ENCODE data around the gene TMEM108. TPM values are rescaled to one million over a fixed set of nuclear protein-coding genes. Genes with fewer than 3 reads are reported as not detected.

Gene TMEM108
- total RNA-seq, 1 donor from 2014 or later = 2.4 TPM

DNA sequence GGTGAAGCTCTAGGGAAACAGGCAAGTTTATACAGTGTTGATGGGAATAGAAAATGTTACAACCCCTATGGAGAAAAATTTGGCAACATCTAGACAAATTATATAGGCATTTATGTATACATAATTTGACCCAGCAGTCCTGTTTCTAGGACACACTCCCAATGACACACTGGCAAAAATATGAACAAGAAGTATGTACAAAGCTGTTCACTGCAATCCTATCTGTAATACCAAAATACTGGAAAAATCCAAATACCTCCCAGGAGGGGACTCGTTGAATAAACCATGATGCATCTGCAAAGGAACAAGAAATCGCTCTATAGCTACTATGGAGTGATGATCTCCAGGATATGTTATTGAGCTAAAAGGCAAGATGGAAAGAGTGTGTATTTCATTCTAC, 370.2 kb downstream of the TMEM108 start:
- TF ChIP-seq, protein P1, sequence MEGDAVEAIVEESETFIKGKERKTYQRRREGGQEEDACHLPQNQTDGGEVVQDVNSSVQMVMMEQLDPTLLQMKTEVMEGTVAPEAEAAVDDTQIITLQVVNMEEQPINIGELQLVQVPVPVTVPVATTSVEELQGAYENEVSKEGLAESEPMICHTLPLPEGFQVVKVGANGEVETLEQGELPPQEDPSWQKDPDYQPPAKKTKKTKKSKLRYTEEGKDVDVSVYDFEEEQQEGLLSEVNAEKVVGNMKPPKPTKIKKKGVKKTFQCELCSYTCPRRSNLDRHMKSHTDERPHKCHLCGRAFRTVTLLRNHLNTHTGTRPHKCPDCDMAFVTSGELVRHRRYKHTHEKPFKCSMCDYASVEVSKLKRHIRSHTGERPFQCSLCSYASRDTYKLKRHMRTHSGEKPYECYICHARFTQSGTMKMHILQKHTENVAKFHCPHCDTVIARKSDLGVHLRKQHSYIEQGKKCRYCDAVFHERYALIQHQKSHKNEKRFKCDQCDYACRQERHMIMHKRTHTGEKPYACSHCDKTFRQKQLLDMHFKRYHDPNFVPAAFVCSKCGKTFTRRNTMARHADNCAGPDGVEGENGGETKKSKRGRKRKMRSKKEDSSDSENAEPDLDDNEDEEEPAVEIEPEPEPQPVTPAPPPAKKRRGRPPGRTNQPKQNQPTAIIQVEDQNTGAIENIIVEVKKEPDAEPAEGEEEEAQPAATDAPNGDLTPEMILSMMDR (IDR thresholded peaks at IDR 0.05; ENCODE audit: borderline replicate concordance) = no peak
- Histone ChIP-seq H3K9me3 (replicated peaks) (no peaks in the 10 kb centered on the region), H3K4me1 (peaks cover 3% of the 10 kb centered on the region), H3K4me3 (no peak overlapping the region), H3K27me3 (ENCODE audit: low read depth) (peaks cover 70% of the 10 kb centered on the region), H3K36me3 (no peaks in the 10 kb centered on the region), H3K27ac (replicated peaks) (no peak overlapping the region)
- DNase-seq = no peak
- intact Hi-C loops (cut with micrococcal nuclease) = no loop called here

DNA sequence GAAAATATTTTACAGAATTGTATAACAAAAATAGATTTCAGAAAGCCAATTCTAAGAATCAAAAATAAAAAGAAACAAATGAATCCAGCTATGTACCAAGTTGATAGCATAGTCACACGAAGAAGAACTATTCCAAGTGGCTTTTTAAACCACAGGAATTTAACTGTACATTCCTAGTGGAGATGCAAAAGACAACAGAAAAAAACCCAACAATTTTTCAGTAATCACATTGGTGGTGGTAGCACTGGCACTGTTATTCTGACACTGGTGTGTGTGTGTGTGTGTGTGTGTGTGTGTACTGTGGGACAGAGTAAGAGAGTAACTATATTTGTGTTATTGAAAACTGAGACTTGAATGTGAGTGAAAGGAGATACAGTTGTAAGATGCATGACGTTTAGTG, 370.8 kb downstream of the TMEM108 start:
- intact Hi-C loops (cut with micrococcal nuclease) = no loop called here

DNA sequence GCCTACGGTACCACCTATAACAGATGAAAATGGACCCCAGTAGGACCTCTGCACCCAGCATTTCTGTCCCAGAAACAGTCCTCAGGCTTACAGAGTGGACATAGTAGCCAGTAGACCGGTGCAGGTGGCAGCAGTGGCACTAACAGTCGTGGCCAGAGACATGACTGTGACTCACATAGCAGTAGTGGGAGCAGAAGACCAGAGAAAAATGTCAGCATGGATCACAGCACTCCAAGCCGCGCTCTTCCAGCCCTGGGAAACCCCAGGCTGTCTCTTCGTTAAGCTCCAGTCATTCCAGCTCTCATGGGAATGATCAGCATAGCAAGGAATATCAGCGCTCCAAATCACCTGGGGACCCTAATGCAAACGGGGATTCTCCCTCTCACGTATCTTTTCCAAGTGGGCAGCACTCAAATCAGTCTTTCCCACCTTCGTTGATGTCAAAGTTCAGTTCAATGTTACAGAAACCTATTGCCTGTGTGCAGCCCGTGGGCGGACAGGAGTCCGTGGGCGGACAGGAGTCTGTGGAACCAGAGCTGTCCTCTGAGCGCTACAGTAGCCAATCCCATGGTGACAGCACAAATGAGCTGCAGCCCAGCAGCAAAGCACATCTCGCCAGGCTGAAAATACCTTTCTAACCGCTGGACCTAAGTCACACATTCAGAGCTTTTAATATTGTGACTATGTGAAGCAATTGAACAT, 372.2 kb downstream of the TMEM108 start:
- Histone ChIP-seq H3K36me3 (no peaks in the 10 kb centered on the region), H3K4me1 (peaks cover 7% of the 10 kb centered on the region), H3K27ac (replicated peaks) (no peak overlapping the region), H3K27me3 (ENCODE audit: low read depth) (peaks cover 70% of the 10 kb centered on the region), H3K9me3 (replicated peaks) (no peaks in the 10 kb centered on the region), H3K4me3 (no peak overlapping the region)
- intact Hi-C loops (cut with micrococcal nuclease) = no loop called here
- TF ChIP-seq, protein P1 (IDR thresholded peaks at IDR 0.05; ENCODE audit: borderline replicate concordance) = no peak
- DNase-seq = no peak

More for the DNA sequence above, 370.8 kb downstream of the TMEM108 start:
- Histone ChIP-seq H3K9me3 (replicated peaks) (no peaks in the 10 kb centered on the region), H3K36me3 (no peaks in the 10 kb centered on the region), H3K4me1 (peaks cover 7% of the 10 kb centered on the region), H3K27ac (replicated peaks) (no peak overlapping the region), H3K4me3 (no peak overlapping the region), H3K27me3 (ENCODE audit: low read depth) (peaks cover 70% of the 10 kb centered on the region)
- TF ChIP-seq, protein P1 (IDR thresholded peaks at IDR 0.05; ENCODE audit: borderline replicate concordance) = no peak
- no peak for DNase-seq

DNA sequence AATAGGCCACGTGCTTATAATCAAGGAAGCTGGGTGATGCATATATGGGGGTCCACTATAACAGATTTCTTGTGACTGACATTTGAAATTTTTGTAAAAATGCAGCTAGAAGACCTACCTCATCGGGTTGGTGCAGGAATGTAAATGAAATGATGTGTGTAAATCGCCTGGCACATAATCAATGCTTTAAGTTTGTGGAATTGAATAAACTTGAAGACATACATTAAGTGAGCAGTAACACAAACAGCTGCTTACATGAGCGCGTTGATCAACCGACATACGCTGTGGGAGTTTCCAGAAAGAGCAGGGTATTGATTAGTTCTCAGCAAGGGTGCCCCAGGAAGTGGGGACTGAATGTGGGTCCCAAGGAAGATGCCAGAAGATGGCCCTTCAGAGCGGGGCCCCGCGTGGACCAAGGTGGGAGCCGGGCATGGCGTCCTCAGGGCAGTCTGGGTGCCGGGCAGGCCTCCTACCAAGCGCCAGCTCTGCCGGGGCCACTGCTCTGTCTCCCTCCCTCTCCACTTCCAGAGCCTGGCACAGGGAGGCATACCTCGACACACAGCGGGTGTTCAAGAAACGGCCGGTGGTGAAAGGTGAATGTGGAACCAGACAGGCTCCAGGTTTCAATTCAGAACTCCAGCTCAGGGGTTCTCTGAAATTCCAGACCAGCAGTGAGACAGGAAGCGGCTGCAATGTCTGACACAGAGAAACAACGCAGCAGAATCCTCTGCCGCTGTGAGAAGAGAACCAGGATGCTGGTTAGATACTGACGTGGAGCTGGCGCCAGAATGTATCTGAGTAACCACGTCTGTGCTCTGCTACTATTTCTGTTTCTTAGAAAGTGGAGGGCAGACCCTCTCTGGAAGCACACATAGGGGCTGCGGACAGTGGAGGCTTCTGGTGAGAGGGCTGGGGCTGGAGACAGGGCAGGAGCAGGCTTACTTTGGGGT, 374.3 kb downstream of the TMEM108 start:
- Histone ChIP-seq H3K9me3 (replicated peaks) (no peaks in the 10 kb centered on the region), H3K27ac (replicated peaks) (no peak overlapping the region), H3K4me1 (peaks cover 7% of the 10 kb centered on the region), H3K27me3 (ENCODE audit: low read depth) (peaks cover 50% of the 10 kb centered on the region), H3K36me3 (no peaks in the 10 kb centered on the region), H3K4me3 (peak overlapping the region; percentile 30)
- intact Hi-C loops (cut with micrococcal nuclease) = no loop called here
- no peak for DNase-seq
- TF ChIP-seq, protein P1 (IDR thresholded peaks at IDR 0.05; ENCODE audit: borderline replicate concordance) = no peak

DNA sequence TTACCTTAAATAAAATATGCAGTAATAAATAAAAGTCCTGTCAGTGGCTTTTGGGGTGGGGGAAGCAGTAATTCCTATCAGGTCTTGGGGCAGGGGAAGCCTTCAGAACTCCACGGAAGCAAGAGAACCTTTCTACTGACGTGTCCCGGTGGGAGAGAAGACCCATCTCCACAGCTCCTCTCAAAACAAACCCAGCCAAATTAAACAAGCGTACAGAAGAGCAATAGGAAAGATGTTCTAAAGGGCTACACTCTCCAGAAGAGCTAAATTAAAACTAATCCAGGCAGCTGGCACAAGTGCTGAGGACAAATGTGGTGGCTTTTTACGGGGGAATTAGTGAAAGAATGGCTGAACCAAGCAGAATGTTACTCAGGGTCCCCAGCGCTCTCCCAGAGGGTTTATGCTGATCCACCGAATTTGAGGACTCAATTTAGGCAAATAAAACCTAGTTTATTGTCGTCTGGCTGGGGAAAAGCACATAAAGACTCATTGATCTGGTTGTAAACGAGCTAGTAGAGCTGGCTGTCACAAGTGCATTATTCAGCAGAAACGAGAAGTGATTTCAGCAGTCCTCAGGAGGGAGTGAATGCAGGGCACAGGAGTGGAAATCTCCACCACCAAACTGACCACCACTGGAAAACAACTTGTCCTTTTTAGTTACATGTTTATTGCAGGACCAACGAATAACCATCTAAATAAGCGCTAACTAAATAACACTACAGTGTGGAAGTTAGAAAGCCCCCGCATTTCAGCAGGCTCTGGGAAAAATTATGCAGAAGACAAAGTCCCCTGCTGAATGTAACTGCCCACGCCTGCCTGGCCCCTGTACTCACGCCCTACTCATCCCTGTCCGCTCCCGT, 375.2 kb downstream of the TMEM108 start:
- Histone ChIP-seq H3K4me3 (peak overlapping the region; percentile 30), H3K27me3 (ENCODE audit: low read depth) (peaks cover 45% of the 10 kb centered on the region), H3K9me3 (replicated peaks) (no peaks in the 10 kb centered on the region), H3K27ac (replicated peaks) (peak overlapping the region; percentile 48), H3K4me1 (peaks cover 7% of the 10 kb centered on the region), H3K36me3 (no peaks in the 10 kb centered on the region)
- TF ChIP-seq, protein P1 (IDR thresholded peaks at IDR 0.05; ENCODE audit: borderline replicate concordance) = no peak
- no peak for DNase-seq
- intact Hi-C loops (cut with micrococcal nuclease) = no loop called here

All from left ventricle myocardium inferior (tissue), 1 donor.